Gastroesophageal sphincter (tissue), 3 donors: ENCODE data around the gene MYH11.

ENCODE experiments used
- EP300 ChIP-seq: sonication (generic); formaldehyde crosslinking; IDR thresholded peaks from one replicate; pipeline ENCODE4 v1.6.1; 2017; ENCODE audit warnings: antibody characterized with exemption, mild to moderate bottlenecking
- POLR2A ChIP-seq, 2 donors: fragments of 450-650 bp; IDR thresholded peaks; one replicate each; pipeline ENCODE4 v1.6.1; 2017; ENCODE audit warnings: antibody characterized with exemption in 2 of 2, mild to moderate bottlenecking in 2 of 2, moderate library complexity in 1 of 2
- TF ChIP-seq, protein P1 (sequence below), 4 experiments: fragments of 200-600 bp in 2 of 4; fragments of 450-650 bp in 2 of 4; sonication (generic) in 1 of 4; IDR thresholded peaks; one replicate each; pipeline ENCODE4 v1.5.1; 2017 to 2019; ENCODE audit warnings: antibody characterized with exemption in 4 of 4, mild to moderate bottlenecking in 2 of 4, moderate library complexity in 2 of 4

DNA sequence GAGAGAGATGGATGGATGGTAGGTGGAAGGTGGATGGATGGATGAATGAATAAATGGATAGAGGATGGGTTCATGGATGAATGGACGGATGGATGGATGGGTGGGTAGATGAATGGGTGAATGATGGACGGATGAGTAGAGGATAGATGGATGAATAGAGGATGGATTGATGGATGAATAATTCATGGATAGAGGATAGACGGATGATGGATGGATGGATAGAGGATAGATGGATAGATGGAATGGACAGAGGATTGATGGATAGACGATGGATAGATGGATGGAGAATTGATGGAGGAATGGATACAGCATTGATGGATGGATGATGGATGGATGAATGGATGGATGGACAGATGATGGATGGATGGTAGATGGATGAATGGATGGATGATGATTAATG is 91.7 kb downstream of the MYH11 start:
- TF ChIP-seq, protein P1, sequence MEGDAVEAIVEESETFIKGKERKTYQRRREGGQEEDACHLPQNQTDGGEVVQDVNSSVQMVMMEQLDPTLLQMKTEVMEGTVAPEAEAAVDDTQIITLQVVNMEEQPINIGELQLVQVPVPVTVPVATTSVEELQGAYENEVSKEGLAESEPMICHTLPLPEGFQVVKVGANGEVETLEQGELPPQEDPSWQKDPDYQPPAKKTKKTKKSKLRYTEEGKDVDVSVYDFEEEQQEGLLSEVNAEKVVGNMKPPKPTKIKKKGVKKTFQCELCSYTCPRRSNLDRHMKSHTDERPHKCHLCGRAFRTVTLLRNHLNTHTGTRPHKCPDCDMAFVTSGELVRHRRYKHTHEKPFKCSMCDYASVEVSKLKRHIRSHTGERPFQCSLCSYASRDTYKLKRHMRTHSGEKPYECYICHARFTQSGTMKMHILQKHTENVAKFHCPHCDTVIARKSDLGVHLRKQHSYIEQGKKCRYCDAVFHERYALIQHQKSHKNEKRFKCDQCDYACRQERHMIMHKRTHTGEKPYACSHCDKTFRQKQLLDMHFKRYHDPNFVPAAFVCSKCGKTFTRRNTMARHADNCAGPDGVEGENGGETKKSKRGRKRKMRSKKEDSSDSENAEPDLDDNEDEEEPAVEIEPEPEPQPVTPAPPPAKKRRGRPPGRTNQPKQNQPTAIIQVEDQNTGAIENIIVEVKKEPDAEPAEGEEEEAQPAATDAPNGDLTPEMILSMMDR (IDR thresholded peaks at IDR 0.05) = no peak
- TF ChIP-seq EP300 = no peak
- TF ChIP-seq POLR2A (IDR thresholded peaks at IDR 0.05) = no peak
